ENCODE data around the gene DNAJC21.
"Not testable (repeated sequence)": the region's sequence is repeated elsewhere in the genome, so short reads cannot be mapped to it uniquely, and the experiment has no call there.

The DNAJC21 gene

GRCh38 chr5:34923694-34924461 lies 5.5 kb upstream of the DNAJC21 start:
- no peak for DNase-seq

GRCh38 chr5:34924462-34924765 lies 4.9 kb upstream of the DNAJC21 start:
- no peak for DNase-seq

GRCh38 chr5:34926318-34926888 lies 3.0 kb upstream of the DNAJC21 start:
- DNase-seq = no peak

- no peak for DNase-seq
These were observed 1.6 kb upstream of the DNAJC21 start for GRCh38 chr5:34927785-34928184.

GRCh38 chr5:34928267-34928666 lies 1.1 kb upstream of the DNAJC21 start:
- no peak for DNase-seq

- DNase-seq = peak; percentile 80
These were observed 532 bp downstream of the DNAJC21 start for GRCh38 chr5:34929720-34930461.

- DNase-seq = no peak
These were observed 1.1 kb downstream of the DNAJC21 start for GRCh38 chr5:34930462-34930844.

GRCh38 chr5:34930870-34931269 lies 1.5 kb downstream of the DNAJC21 start:
- no peak for DNase-seq

GRCh38 chr5:34932947-34933346 lies 3.6 kb downstream of the DNAJC21 start:
- no peak for DNase-seq

GRCh38 chr5:34941936-34942335 lies 12.6 kb downstream of the DNAJC21 start:
- no peak for DNase-seq

GRCh38 chr5:34944044-34944443 lies 14.7 kb downstream of the DNAJC21 start:
- no peak for DNase-seq

- no peak for DNase-seq
These were observed 15.2 kb downstream of the DNAJC21 start for GRCh38 chr5:34944460-34945047.

GRCh38 chr5:34957321-34957720 lies 28.0 kb downstream of the DNAJC21 start:
- DNase-seq = no peak

GRCh38 chr5:34957857-34958690 lies 28.7 kb downstream of the DNAJC21 start:
- DNase-seq = no peak

GRCh38 chr5:34959323-34959722 lies 30.0 kb downstream of the DNAJC21 start:
- no peak for DNase-seq

GRCh38 chr5:34967540-34967939 lies 38.2 kb downstream of the DNAJC21 start:
- DNase-seq = no peak

GRCh38 chr5:34968258-34968657 lies 38.9 kb downstream of the DNAJC21 start:
- no peak for DNase-seq

- no peak for DNase-seq
These were observed 41.2 kb downstream of the DNAJC21 start for GRCh38 chr5:34970552-34970951.

GRCh38 chr5:34971655-34972054 lies 42.3 kb downstream of the DNAJC21 start:
- not testable (repeated sequence) for DNase-seq

GRCh38 chr5:34976347-34976746 lies 47.0 kb downstream of the DNAJC21 start:
- no peak for DNase-seq

- DNase-seq = no peak
These were observed 48.7 kb downstream of the DNAJC21 start for GRCh38 chr5:34977934-34978613.

GRCh38 chr5:34978681-34979080 lies 49.3 kb downstream of the DNAJC21 start:
- DNase-seq = no peak

Measured in activated gamma-delta T cell (primary cell).